HCT116 (cell line): ENCODE measurements around the gene ARL5C. TPM values are rescaled to one million over a fixed set of nuclear protein-coding genes. Genes with fewer than 3 reads are reported as not detected.

ENCODE experiments used
- ATAC-seq: fragments of 200-7000 bp; cut with Tn5 transposase; 2 replicates; pipeline ENCODE4 v1.9.1; 2020; ENCODE audit warnings: mild to moderate bottlenecking, moderate library complexity
- BruUV-seq: library from RNA; stranded (reverse); fragments of 400-500 nt; replicated peaks from 2 replicates; lab custom pipeline; 2021; lab: Mats Ljungman, UMichigan
- CTCF ChIA-PET: fragments of 300-600 bp; sonication (Branson Sonifier 250); formaldehyde crosslinking; loops from one replicate; lab custom pipeline; 2021; ENCODE audit warnings: antibody characterized with exemption; lab: Charles Lee
- POLR2A ChIA-PET: fragments of 300-600, 350-600 bp; sonication (Branson Sonifier 250); formaldehyde crosslinking; loops from one replicate; lab custom pipeline; 2021; ENCODE audit warnings: antibody characterized with exemption; lab: Charles Lee
- RAD21 ChIA-PET, 2 experiments: fragments of 300-600 bp; sonication (Branson Sonifier 250); formaldehyde crosslinking; loops; one replicate each; lab custom pipeline; 2023; ENCODE audit warnings: low total read pairs in 2 of 2; ENCODE audit not compliant: uncharacterized antibody in 2 of 2, unreplicated experiment in 2 of 2, low non-redundant PET in 1 of 2; lab: Charles Lee
- DNase-seq: peaks from one replicate; pipeline ENCODE4 v3.0.0-alpha.2; 2010; ENCODE audit warnings: low read depth, low spot score
- H2AFZ ChIP-seq: fragments of 200-600 bp; shearing (Covaris generic), sonication (generic); 2 replicates; pipeline ENCODE4 v1.6.1; 2017; ENCODE audit warnings: low read depth, mixed run types, mixed read lengths, antibody characterized with exemption, low read length; ENCODE audit not compliant: poor library complexity, severe bottlenecking
- H3K27ac ChIP-seq: 2 replicates; pipeline ENCODE4 v1.5.1; 2012; ENCODE audit warnings: low read depth, low read length
- H3K27me3 ChIP-seq: fragments of 200-600 bp; sonication (generic); 2 replicates; pipeline ENCODE4 v1.6.1; 2016; ENCODE audit warnings: mixed run types, low read length, mixed read lengths; ENCODE audit not compliant: insufficient read depth
- H3K36me3 ChIP-seq, 2 experiments: fragments of 200-500 bp in 1 of 2; fragments of 200-600 bp in 1 of 2; sonication (Bioruptor generic) in 1 of 2; sonication (generic) in 1 of 2; 2 replicates each; pipeline versions ENCODE4 v1.5.1 to v1.6.1; 2014 to 2016; ENCODE audit warnings: low read length in 2 of 2, inconsistent platforms in 1 of 2, mixed read lengths in 1 of 2, mixed run types in 1 of 2; ENCODE audit not compliant: insufficient read depth in 2 of 2, control insufficient read depth in 1 of 2
- H3K4me1 ChIP-seq, 2 experiments: fragments of 200-600 bp in 1 of 2; sonication (generic) in 1 of 2; 2 replicates each; pipeline versions ENCODE4 v1.5.1 to v1.6.1; 2012 to 2017; ENCODE audit warnings: low read length in 2 of 2, inconsistent platforms in 1 of 2, mild to moderate bottlenecking in 1 of 2, mixed read lengths in 1 of 2, mixed run types in 1 of 2, moderate library complexity in 1 of 2; ENCODE audit not compliant: insufficient read depth in 2 of 2, control insufficient read depth in 1 of 2
- H3K4me2 ChIP-seq: fragments of 200-600 bp; sonication (generic); 2 replicates; pipeline ENCODE4 v1.6.1; 2017; ENCODE audit warnings: mixed run types, low read length, mixed read lengths
- H3K4me3 ChIP-seq, 2 experiments: fragments of 200-600 bp in 1 of 2; sonication (generic) in 1 of 2; replicated peaks in 1 of 2; 2 replicates each; pipeline ENCODE4 v1.5.1; 2011 to 2016; ENCODE audit warnings: low read length in 2 of 2, control low read depth in 1 of 2, low read depth in 1 of 2, mild to moderate bottlenecking in 1 of 2, mixed read lengths in 1 of 2, mixed run types in 1 of 2
- H3K79me2 ChIP-seq: fragments of 200-600 bp; sonication (generic); 2 replicates; pipeline ENCODE4 v1.6.1; 2017; ENCODE audit warnings: mild to moderate bottlenecking, mixed run types, low read length, moderate library complexity, mixed read lengths; ENCODE audit not compliant: insufficient read depth
- H3K9ac ChIP-seq: fragments of 200-600 bp; sonication (generic); 2 replicates; pipeline ENCODE4 v1.6.1; 2016; ENCODE audit warnings: low read length, mixed read lengths
- H3K9me2 ChIP-seq: fragments of 200-600 bp; sonication (generic), shearing (Covaris generic); 2 replicates; pipeline ENCODE4 v1.6.1; 2017; ENCODE audit warnings: mixed run types, mild to moderate bottlenecking, moderate library complexity; ENCODE audit not compliant: insufficient read depth
- H3K9me3 ChIP-seq, 2 experiments: fragments of 200-500 bp in 1 of 2; fragments of 200-600 bp in 1 of 2; sonication (Bioruptor generic) in 1 of 2; sonication (generic) in 1 of 2; 2 replicates each; pipeline ENCODE4 v1.6.1; 2014 to 2017; ENCODE audit warnings: low read length in 2 of 2, mixed read lengths in 2 of 2, inconsistent platforms in 1 of 2, low read depth in 1 of 2, mild to moderate bottlenecking in 1 of 2, mixed run types in 1 of 2, moderate library complexity in 1 of 2; ENCODE audit not compliant: control insufficient read depth in 1 of 2, insufficient read depth in 1 of 2
- H4K20me1 ChIP-seq: fragments of 200-600 bp; sonication (generic), shearing (Covaris generic); 2 replicates; pipeline ENCODE4 v1.6.1; 2017; ENCODE audit warnings: mixed run types, mild to moderate bottlenecking, moderate library complexity; ENCODE audit not compliant: insufficient read depth
- ATF3 ChIP-seq: IDR thresholded peaks from 2 replicates; pipeline ENCODE4 v1.6.1; 2012
- CEBPB ChIP-seq: IDR thresholded peaks from 2 replicates; pipeline ENCODE4 v1.6.1; 2012; ENCODE audit warnings: low read depth
- CTCF ChIP-seq, 3 experiments: fragments of 200-600 bp in 1 of 3; sonication (generic) in 1 of 3; IDR thresholded peaks in 2 of 3; conservative IDR thresholded peaks in 1 of 3; 2 replicates each; pipeline ENCODE4 v1.5.1; 2012 to 2017; ENCODE audit warnings: low read depth in 2 of 3, low read length in 2 of 3, antibody characterized with exemption in 1 of 3, borderline replicate concordance in 1 of 3, control low read depth in 1 of 3, mild to moderate bottlenecking in 1 of 3, mixed read lengths in 1 of 3, mixed run types in 1 of 3, moderate library complexity in 1 of 3; ENCODE audit not compliant: insufficient read depth in 1 of 3
- EZH2phosphoT487 ChIP-seq: fragments of 200-600 bp; IDR thresholded peaks from 2 replicates; pipeline ENCODE4 v1.6.1; 2018; ENCODE audit warnings: antibody characterized with exemption, borderline replicate concordance
- FOSL1 ChIP-seq: IDR thresholded peaks from 2 replicates; pipeline ENCODE4 v1.6.1; 2012; ENCODE audit warnings: low read depth
- POLR2AphosphoS5 ChIP-seq: IDR thresholded peaks from 2 replicates; pipeline ENCODE4 v1.6.1; 2011; ENCODE audit warnings: mild to moderate bottlenecking, low read depth, low read length, moderate library complexity
- RAD21 ChIP-seq: IDR thresholded peaks from 2 replicates; pipeline ENCODE4 v1.6.1; 2012; ENCODE audit warnings: low read depth, mild to moderate bottlenecking
- TCF7L2 ChIP-seq: IDR thresholded peaks from 2 replicates; pipeline ENCODE4 v1.7.0; 2011; ENCODE audit warnings: borderline replicate concordance, inconsistent platforms; ENCODE audit not compliant: insufficient read depth, insufficient read length; ENCODE audit errors: extremely low read depth
- ZNF274 ChIP-seq: fragments of 200-500 bp; sonication (Bioruptor generic); IDR thresholded peaks from 2 replicates; pipeline ENCODE4 v1.6.1; 2014; ENCODE audit warnings: mild to moderate bottlenecking, low read depth, low read length, inconsistent platforms
- intact Hi-C: fragments of 100-400 bp; cut with micrococcal nuclease; formaldehyde crosslinking; loops from 2 replicates; pipeline ENCODE4 v1.10.0; 2022
- total RNA-seq: library from RNA; stranded (reverse); gene quantifications from one replicate; pipeline ENCODE4 v1.2.1, GENCODE V29; 2021; ENCODE audit not compliant: unreplicated experiment

The ARL5C gene
- total RNA-seq, 1 experiment from 2014 or later, result not detected

GRCh38 chr17:39118674-39119419 lies 47.1 kb downstream of the ARL5C start:
- TF ChIP-seq RAD21, result no peak
- no peak for TF ChIP-seq TCF7L2
- no peak for TF ChIP-seq EZH2phosphoT487
- TF ChIP-seq CEBPB, result no peak
- TF ChIP-seq POLR2AphosphoS5, result no peak
- TF ChIP-seq ZNF274, result no peak
- no peak for TF ChIP-seq ATF3
- TF ChIP-seq CTCF (IDR thresholded peaks at IDR 0.05 in 2 of 3, conservative IDR thresholded peaks at IDR 0.05 in 1 of 3; ENCODE audit: borderline replicate concordance in 1 of 3, insufficient read depth in 1 of 3, low read depth in 2 of 3, low read length in 2 of 3), result no peak
- TF ChIP-seq FOSL1, result no peak
- Histone ChIP-seq H3K27ac (no peak overlapping the region), H3K79me2 (no peaks in the 10 kb centered on the region), H3K4me2 (no peak overlapping the region), H3K9me2 (no peaks in the 10 kb centered on the region), H3K9ac (no peak overlapping the region), H3K27me3 (no peaks in the 10 kb centered on the region), H3K36me3 (no peaks in the 10 kb centered on the region), H3K9me3 (no peaks in the 10 kb centered on the region), H2AFZ (no peak overlapping the region), H3K4me3 (no peak overlapping the region), H3K4me1 (no peaks in the 10 kb centered on the region), H4K20me1 (no peaks in the 10 kb centered on the region)
- ATAC-seq (no peak), DNase-seq (no peak)
- ChIA-PET RAD21 (no interaction called here), POLR2A (interaction anchor here (0.5 kb wide), 1 partner anchor 117 kb away, joined by 3 read pairs; no protein-coding TSS in a partner anchor), CTCF (no interaction called here)
- BruUV-seq, result no TSS peak
- intact Hi-C loops, result no loop called here
